Ishikawa (cell line): Measurements from ENCODE around the gene EOLA1.

Experiments used
- CEBPB ChIP-seq: IDR thresholded peaks from 2 replicates; pipeline ENCODE4 v1.6.1; 2012
- CREB1 ChIP-seq: IDR thresholded peaks from 2 replicates; pipeline ENCODE4 v1.6.1; 2012; ENCODE audit warnings: low read depth
- EGR1 ChIP-seq: IDR thresholded peaks from 2 replicates; pipeline ENCODE4 v1.6.1; 2012
- EP300 ChIP-seq: IDR thresholded peaks from 2 replicates; pipeline ENCODE4 v1.6.1; 2012; ENCODE audit warnings: borderline replicate concordance
- FOXM1 ChIP-seq: IDR thresholded peaks from 2 replicates; pipeline ENCODE4 v1.6.1; 2012; ENCODE audit warnings: low read depth, borderline replicate concordance
- MAX ChIP-seq: IDR thresholded peaks from 2 replicates; pipeline ENCODE4 v1.6.1; 2012
- NFIC ChIP-seq: IDR thresholded peaks from 2 replicates; pipeline ENCODE4 v1.6.1; 2012
- RAD21 ChIP-seq: IDR thresholded peaks from 2 replicates; pipeline ENCODE4 v1.6.1; 2012; ENCODE audit warnings: low read depth
- TAF1 ChIP-seq: IDR thresholded peaks from 2 replicates; pipeline ENCODE4 v1.6.1; 2012; ENCODE audit warnings: low read depth, mild to moderate bottlenecking
- TCF12 ChIP-seq: IDR thresholded peaks from 2 replicates; pipeline ENCODE4 v1.6.1; 2012; ENCODE audit warnings: low read depth
- TEAD4 ChIP-seq: IDR thresholded peaks from 2 replicates; pipeline ENCODE4 v1.6.1; 2012
- YY1 ChIP-seq: IDR thresholded peaks from 2 replicates; pipeline ENCODE4 v1.6.1; 2012; ENCODE audit warnings: low read depth
- ZBTB7A ChIP-seq: IDR thresholded peaks from 2 replicates; pipeline ENCODE4 v1.6.1; 2012; ENCODE audit warnings: low read depth
- TF ChIP-seq, protein P1 (sequence below): IDR thresholded peaks from 2 replicates; pipeline ENCODE4 v1.6.1; 2012; ENCODE audit warnings: low read depth, mild to moderate bottlenecking
- TF ChIP-seq, protein P2 (sequence below): IDR thresholded peaks from 2 replicates; pipeline ENCODE4 v1.6.1; 2012

EOLA1 gene

GRCh38 chrX:149498767-149499166 is 42.0 kb upstream of the EOLA1 start:
- TF ChIP-seq ZBTB7A (no peak), FOXM1 (no peak), TAF1 (no peak), NFIC (no peak), CREB1 (no peak), EP300 (no peak), TEAD4 (no peak), MAX (no peak), CEBPB (no peak), EGR1 (no peak), TCF12 (no peak), RAD21 (no peak), YY1 (no peak)
- TF ChIP-seq, protein P1, sequence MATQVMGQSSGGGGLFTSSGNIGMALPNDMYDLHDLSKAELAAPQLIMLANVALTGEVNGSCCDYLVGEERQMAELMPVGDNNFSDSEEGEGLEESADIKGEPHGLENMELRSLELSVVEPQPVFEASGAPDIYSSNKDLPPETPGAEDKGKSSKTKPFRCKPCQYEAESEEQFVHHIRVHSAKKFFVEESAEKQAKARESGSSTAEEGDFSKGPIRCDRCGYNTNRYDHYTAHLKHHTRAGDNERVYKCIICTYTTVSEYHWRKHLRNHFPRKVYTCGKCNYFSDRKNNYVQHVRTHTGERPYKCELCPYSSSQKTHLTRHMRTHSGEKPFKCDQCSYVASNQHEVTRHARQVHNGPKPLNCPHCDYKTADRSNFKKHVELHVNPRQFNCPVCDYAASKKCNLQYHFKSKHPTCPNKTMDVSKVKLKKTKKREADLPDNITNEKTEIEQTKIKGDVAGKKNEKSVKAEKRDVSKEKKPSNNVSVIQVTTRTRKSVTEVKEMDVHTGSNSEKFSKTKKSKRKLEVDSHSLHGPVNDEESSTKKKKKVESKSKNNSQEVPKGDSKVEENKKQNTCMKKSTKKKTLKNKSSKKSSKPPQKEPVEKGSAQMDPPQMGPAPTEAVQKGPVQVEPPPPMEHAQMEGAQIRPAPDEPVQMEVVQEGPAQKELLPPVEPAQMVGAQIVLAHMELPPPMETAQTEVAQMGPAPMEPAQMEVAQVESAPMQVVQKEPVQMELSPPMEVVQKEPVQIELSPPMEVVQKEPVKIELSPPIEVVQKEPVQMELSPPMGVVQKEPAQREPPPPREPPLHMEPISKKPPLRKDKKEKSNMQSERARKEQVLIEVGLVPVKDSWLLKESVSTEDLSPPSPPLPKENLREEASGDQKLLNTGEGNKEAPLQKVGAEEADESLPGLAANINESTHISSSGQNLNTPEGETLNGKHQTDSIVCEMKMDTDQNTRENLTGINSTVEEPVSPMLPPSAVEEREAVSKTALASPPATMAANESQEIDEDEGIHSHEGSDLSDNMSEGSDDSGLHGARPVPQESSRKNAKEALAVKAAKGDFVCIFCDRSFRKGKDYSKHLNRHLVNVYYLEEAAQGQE: no peak
- TF ChIP-seq, protein P2, sequence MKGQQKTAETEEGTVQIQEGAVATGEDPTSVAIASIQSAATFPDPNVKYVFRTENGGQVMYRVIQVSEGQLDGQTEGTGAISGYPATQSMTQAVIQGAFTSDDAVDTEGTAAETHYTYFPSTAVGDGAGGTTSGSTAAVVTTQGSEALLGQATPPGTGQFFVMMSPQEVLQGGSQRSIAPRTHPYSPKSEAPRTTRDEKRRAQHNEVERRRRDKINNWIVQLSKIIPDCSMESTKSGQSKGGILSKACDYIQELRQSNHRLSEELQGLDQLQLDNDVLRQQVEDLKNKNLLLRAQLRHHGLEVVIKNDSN: no peak

DNA sequence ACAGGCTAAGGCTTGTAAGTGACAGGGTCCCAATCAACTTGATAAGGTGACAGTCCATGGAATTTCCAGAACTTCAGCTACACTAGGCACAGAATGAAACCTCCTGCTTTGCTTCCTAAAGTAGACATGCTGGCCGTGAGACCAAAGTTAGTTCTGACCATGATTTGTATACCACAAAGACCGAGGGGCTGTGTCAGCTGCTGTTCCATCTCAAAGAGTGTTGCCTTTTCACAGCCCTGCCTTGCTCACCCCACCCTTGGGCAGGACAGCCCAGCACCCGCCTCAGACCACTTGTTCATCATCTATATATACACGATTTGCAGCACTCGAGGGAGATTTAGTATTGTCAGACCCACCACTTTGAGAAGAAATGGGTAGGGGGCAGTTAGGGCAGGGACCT is 41.0 kb upstream of the EOLA1 start:
- no peak for TF ChIP-seq MAX
- TF ChIP-seq CEBPB: no peak
- TF ChIP-seq TAF1: no peak
- no peak for TF ChIP-seq EP300
- no peak for TF ChIP-seq TCF12
- TF ChIP-seq, protein P2: no peak
- TF ChIP-seq FOXM1: no peak
- TF ChIP-seq, protein P1: no peak
- no peak for TF ChIP-seq NFIC
- TF ChIP-seq TEAD4: no peak
- no peak for TF ChIP-seq YY1
- TF ChIP-seq EGR1: no peak
- no peak for TF ChIP-seq CREB1
- TF ChIP-seq RAD21: no peak
- TF ChIP-seq ZBTB7A: no peak

- TF ChIP-seq TAF1 (no peak), CEBPB (no peak), NFIC (no peak), CREB1 (no peak), MAX (no peak), TCF12 (no peak), RAD21 (no peak), EP300 (no peak), EGR1 (no peak), ZBTB7A (no peak), FOXM1 (no peak), TEAD4 (no peak), YY1 (no peak)
- TF ChIP-seq, protein P1: no peak
- TF ChIP-seq, protein P2: no peak
These were observed 36.4 kb upstream of the EOLA1 start for GRCh38 chrX:149504226-149504914.
